Right atrium auricular region (tissue), 2 donors: ENCODE measurements around the gene ARHGAP26. TPM values are rescaled to one million over a fixed set of nuclear protein-coding genes. Genes with fewer than 3 reads are reported as not detected.

Experiments used
- DNase-seq: peaks from one replicate; pipeline ENCODE4 v3.0.0-alpha.2; 2019; ENCODE audit warnings: low spot score
- H3K27ac ChIP-seq, 2 donors: fragments of 200-600 bp; sonication (generic); 1 replicate in 1 of 2; 2 replicates in 1 of 2; pipeline ENCODE4 v1.5.1; 2016 to 2019
- H3K27me3 ChIP-seq, 2 donors: fragments of 200-600 bp; sonication (generic); one replicate each; pipeline versions ENCODE4 v1.5.1 to v1.6.0; 2017 to 2019
- H3K36me3 ChIP-seq: fragments of 200-600 bp; sonication (generic); one replicate; pipeline ENCODE4 v1.5.1; 2016
- H3K4me1 ChIP-seq, 2 donors: fragments of 200-600 bp; sonication (generic); one replicate each; pipeline versions ENCODE4 v1.5.1 to v1.6.0; 2017 to 2019
- H3K4me3 ChIP-seq, 2 donors: fragments of 200-600 bp; sonication (generic); 1 replicate in 1 of 2; 2 replicates in 1 of 2; pipeline ENCODE4 v1.5.1; 2017 to 2019; ENCODE audit warnings: mild to moderate bottlenecking in 1 of 2, moderate library complexity in 1 of 2
- H3K9me3 ChIP-seq, 2 donors: fragments of 200-600 bp; sonication (generic); one replicate each; pipeline ENCODE4 v1.5.1; 2019
- total RNA-seq, 2 donors: library from RNA; depleted of rRNA; stranded (reverse); fragments of >200 nt; gene quantifications; one replicate each; pipeline ENCODE4 v1.1.0, GENCODE V29; 2016
- TF ChIP-seq, protein P1 (sequence below), 2 donors: fragments of 200-600 bp; sonication (generic); IDR thresholded peaks; one replicate each; pipeline ENCODE4 v1.5.1; 2019; ENCODE audit warnings: antibody characterized with exemption in 2 of 2

The ARHGAP26 gene
- total RNA-seq, 2 donors from 2014 or later = 29.8 to 31.6 TPM

DNA sequence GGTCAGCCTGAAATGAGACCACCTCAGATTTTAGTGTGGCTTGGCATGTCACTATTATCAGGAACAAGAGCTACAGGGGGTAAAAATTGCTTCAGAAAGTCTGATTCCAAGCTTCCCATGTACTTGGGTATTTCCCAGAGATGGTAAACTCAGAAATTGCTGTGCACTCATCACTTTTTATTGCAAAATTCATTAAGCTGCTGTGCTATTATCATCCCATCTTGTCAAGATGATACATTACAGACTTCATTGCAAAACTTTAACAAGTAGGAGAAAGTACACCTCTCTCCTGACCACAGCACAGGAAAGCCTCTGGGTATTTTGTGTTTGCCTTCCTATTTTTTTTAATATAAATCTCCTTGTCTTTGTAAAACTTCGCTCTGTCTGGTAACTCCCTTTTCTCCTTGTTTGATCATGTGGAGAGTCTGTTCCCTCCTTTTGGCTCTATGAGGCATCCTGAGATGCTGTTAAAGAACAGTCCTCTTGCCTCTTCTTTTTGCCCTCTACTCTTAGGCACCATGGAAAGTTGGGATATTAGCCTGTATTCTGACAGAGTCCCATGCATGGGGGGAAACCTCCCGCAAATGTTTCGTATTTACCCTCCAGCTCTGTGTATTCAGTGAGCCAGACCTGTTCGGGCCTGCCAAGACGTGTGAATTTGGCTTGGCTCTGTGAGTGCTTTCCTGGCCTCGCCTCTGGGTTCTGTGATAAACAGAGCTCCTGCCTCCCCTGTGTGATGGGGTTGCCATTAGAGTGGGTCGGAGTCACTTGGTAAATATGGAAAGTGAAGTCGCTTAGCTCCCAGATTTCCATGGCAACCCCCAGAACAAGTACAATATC, 372.6 kb downstream of the ARHGAP26 start:
- peak overlapping the region; percentile 25 to 39 for H3K27ac ChIP-seq
- TF ChIP-seq, protein P1, sequence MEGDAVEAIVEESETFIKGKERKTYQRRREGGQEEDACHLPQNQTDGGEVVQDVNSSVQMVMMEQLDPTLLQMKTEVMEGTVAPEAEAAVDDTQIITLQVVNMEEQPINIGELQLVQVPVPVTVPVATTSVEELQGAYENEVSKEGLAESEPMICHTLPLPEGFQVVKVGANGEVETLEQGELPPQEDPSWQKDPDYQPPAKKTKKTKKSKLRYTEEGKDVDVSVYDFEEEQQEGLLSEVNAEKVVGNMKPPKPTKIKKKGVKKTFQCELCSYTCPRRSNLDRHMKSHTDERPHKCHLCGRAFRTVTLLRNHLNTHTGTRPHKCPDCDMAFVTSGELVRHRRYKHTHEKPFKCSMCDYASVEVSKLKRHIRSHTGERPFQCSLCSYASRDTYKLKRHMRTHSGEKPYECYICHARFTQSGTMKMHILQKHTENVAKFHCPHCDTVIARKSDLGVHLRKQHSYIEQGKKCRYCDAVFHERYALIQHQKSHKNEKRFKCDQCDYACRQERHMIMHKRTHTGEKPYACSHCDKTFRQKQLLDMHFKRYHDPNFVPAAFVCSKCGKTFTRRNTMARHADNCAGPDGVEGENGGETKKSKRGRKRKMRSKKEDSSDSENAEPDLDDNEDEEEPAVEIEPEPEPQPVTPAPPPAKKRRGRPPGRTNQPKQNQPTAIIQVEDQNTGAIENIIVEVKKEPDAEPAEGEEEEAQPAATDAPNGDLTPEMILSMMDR (IDR thresholded peaks at IDR 0.05) = no peak
- H3K4me3 ChIP-seq = no peak overlapping the region
- peaks cover 7% of the 10 kb centered on the region for H3K36me3 ChIP-seq
- DNase-seq = peak; percentile 80
- H3K27me3 ChIP-seq = no peaks in the 10 kb centered on the region
- H3K9me3 ChIP-seq = no peaks in the 10 kb centered on the region
- peaks cover 0 to 38% of the 10 kb centered on the region in 2 donors for H3K4me1 ChIP-seq

DNA sequence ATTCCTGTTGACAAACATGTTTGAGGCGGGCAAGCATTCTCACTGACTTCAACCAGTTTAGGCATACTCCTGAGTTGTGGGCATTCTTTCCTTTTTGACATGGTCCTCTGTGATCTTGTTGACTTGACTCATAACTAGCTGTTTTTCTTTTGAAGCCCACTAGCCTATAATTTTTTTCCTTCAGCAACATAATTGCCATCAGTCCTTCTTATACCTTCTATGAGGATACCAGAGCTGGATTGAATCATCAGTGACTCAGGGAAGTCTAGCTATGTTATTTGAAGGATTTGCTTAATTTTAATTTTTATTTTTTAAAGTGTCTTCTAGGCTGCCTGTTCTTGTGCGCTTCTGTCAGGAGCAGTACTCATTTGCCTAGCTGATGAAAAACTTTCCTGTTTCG, 373.8 kb downstream of the ARHGAP26 start:
- H3K36me3 ChIP-seq = peaks cover 15% of the 10 kb centered on the region
- H3K27me3 ChIP-seq = no peaks in the 10 kb centered on the region
- TF ChIP-seq, protein P1 (IDR thresholded peaks at IDR 0.05) = no peak
- no peak for DNase-seq
- peak overlapping the region; percentile 25 to 39 for H3K27ac ChIP-seq
- H3K4me3 ChIP-seq = no peak overlapping the region
- H3K4me1 ChIP-seq = peaks cover 0 to 35% of the 10 kb centered on the region in 2 donors
- H3K9me3 ChIP-seq = no peaks in the 10 kb centered on the region

DNA sequence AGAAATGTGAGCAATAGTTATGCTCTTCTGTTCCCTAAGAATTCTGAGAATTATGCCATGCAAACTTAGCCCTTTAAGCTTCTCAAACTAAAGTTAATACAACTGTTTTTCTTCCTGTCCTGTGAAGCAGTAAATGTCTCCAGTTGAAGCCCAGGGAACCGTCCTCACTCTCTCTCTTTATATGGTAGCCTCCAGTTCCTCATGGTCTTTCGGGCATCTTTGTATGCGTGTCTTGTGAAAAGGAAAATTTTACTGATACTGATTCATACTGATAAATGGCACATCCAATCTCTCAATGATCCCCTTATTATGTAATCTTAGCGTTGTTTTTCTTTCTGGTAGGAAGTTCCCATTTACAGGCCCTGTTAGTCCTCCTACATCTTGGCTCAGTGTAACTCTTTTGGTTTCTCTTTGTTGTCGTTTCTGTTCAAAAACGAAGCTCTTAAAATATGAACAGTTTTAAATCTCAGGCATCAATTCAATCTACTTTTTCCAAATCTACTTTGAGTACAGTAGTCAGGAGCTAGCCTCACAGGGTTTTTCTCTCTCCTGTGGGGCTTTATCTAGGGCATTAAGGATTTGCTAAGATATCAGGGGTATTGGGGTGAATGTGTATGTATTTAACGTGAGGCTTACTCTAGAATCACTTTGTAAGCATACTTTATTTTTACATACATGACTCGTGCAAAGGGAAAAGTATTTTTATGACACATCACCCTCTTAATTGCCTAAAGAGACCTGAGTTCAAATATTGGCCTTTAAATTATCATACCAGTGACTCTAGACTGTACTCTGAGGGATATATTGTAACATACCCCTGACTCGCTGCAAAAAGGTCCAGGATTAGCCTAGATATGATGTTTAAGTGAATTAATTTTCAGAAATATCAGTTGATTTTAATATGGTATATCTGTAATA, 375.3 kb downstream of the ARHGAP26 start:
- Histone ChIP-seq H3K36me3 (peaks cover 21% of the 10 kb centered on the region), H3K9me3 (no peaks in the 10 kb centered on the region), H3K4me1 (peaks cover 0 to 26% of the 10 kb centered on the region in 2 donors), H3K27ac (peak overlapping the region; percentile 37 to 48), H3K27me3 (no peaks in the 10 kb centered on the region), H3K4me3 (no peak overlapping the region)
- TF ChIP-seq, protein P1 (IDR thresholded peaks at IDR 0.05) = no peak
- no peak for DNase-seq

DNA sequence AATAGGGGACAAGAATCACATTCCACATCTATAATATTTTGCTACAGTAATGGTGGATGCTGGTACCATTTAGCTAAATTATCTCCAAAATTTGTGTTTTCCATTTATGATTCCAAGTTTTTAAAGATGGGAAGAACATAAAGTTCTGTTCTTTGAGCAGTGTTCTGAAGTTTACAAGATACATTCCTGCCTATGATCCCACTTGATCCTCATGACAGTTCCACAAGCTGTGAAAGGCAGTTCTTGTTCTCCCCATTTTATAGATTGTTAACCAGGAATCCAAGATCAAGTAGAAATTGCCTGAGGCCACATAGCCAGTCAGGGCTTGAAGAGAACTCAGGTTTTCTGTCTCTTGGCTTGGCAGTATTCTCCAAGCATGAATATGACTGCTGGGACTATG, 376.0 kb downstream of the ARHGAP26 start:
- Histone ChIP-seq H3K27me3 (no peaks in the 10 kb centered on the region), H3K9me3 (no peaks in the 10 kb centered on the region), H3K27ac (peak overlapping the region in 1 of 2 donors; percentile 37), H3K4me3 (no peak overlapping the region), H3K4me1 (peaks cover 0 to 26% of the 10 kb centered on the region in 2 donors), H3K36me3 (peaks cover 21% of the 10 kb centered on the region)
- no peak for DNase-seq
- TF ChIP-seq, protein P1 (IDR thresholded peaks at IDR 0.05) = no peak

DNA sequence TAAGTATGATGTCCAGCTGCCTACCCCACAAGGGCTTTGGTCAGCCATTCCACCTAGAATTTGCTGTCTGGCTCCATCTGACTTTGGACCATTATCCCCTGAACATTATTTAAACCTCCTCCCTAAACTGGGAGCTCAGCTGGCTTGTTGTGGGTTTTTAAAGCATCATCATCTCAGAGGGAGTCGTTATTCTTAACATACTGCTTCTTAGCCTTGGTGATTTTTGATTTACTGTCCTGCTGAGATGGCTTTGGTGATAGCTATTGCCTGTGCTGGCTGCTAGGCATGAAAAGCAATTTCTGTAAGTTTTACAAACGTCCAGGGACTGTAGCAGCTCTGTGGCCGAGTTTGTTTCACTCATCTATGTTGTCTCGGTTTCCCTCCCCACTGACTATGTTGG, 377.2 kb downstream of the ARHGAP26 start:
- TF ChIP-seq, protein P1 (IDR thresholded peaks at IDR 0.05) = no peak
- peaks cover 21% of the 10 kb centered on the region for H3K36me3 ChIP-seq
- peaks cover 0 to 25% of the 10 kb centered on the region in 2 donors for H3K4me1 ChIP-seq
- H3K27me3 ChIP-seq = no peaks in the 10 kb centered on the region
- H3K27ac ChIP-seq = no peak overlapping the region
- no peak overlapping the region for H3K4me3 ChIP-seq
- H3K9me3 ChIP-seq = no peaks in the 10 kb centered on the region
- DNase-seq = no peak
